H9 (cell line): Measurements from ENCODE around the gene RPL14. TPM values are rescaled to one million over a fixed set of nuclear protein-coding genes. Genes with fewer than 3 reads are reported as not detected.

ENCODE experiments used
- DNase-seq: peaks from one replicate; pipeline ENCODE4 v3.0.0-alpha.2; 2017
- H2AFZ ChIP-seq: one replicate; pipeline ENCODE4 v1.6.1; 2013; ENCODE audit warnings: mild to moderate bottlenecking, low read length, control low read depth, moderate library complexity
- H2AK5ac ChIP-seq: 2 replicates; pipeline ENCODE4 v1.6.1; 2013; ENCODE audit warnings: low read length, control low read depth, mixed read lengths; ENCODE audit not compliant: insufficient read length
- H2BK120ac ChIP-seq: one replicate; pipeline ENCODE4 v1.6.1; 2013; ENCODE audit warnings: low read depth, mild to moderate bottlenecking, low read length, control low read depth, inconsistent platforms; ENCODE audit not compliant: poor library complexity, severe bottlenecking
- H2BK12ac ChIP-seq: 2 replicates; pipeline ENCODE4 v1.6.1; 2013; ENCODE audit warnings: low read length, control low read depth, mixed read lengths, low read depth; ENCODE audit not compliant: insufficient read length
- H2BK15ac ChIP-seq: 2 replicates; pipeline ENCODE4 v1.6.1; 2013; ENCODE audit warnings: low read depth, low read length, control low read depth
- H2BK20ac ChIP-seq: one replicate; pipeline ENCODE4 v1.6.1; 2013; ENCODE audit warnings: low read depth, mild to moderate bottlenecking, low read length, control low read depth, inconsistent platforms; ENCODE audit not compliant: poor library complexity, severe bottlenecking
- H2BK5ac ChIP-seq: 2 replicates; pipeline ENCODE4 v1.6.1; 2013; ENCODE audit warnings: low read length, control low read depth, mixed read lengths; ENCODE audit not compliant: insufficient read length
- H3K14ac ChIP-seq: 2 replicates; pipeline ENCODE4 v1.6.1; 2013; ENCODE audit warnings: low read length, control low read depth; ENCODE audit not compliant: insufficient read depth
- H3K18ac ChIP-seq: 2 replicates; pipeline ENCODE4 v1.6.1; 2013; ENCODE audit warnings: low read depth, mild to moderate bottlenecking, mixed read lengths, low read length, control low read depth; ENCODE audit not compliant: insufficient read length
- H3K23ac ChIP-seq: 2 replicates; pipeline ENCODE4 v1.6.1; 2013; ENCODE audit warnings: low read length, control low read depth, mixed read lengths, low read depth; ENCODE audit not compliant: insufficient read length
- H3K23me2 ChIP-seq: 2 replicates; pipeline ENCODE4 v1.6.1; 2013; ENCODE audit warnings: low read depth, mild to moderate bottlenecking, mixed read lengths, low read length, control low read depth; ENCODE audit not compliant: insufficient read length, poor library complexity, severe bottlenecking
- H3K27ac ChIP-seq: 2 replicates; pipeline ENCODE4 v1.5.1; 2013; ENCODE audit warnings: low read length, control low read depth, mixed read lengths, low read depth; ENCODE audit not compliant: insufficient read length
- H3K27me3 ChIP-seq: 2 replicates; pipeline ENCODE4 v1.6.1; 2013; ENCODE audit warnings: low read length, control low read depth, inconsistent platforms; ENCODE audit not compliant: insufficient read depth
- H3K4ac ChIP-seq: 2 replicates; pipeline ENCODE4 v1.6.1; 2013; ENCODE audit warnings: low read depth, mild to moderate bottlenecking, control low read depth, inconsistent platforms, low read length, moderate library complexity
- H3K4me1 ChIP-seq: 2 replicates; pipeline ENCODE4 v1.6.1; 2013; ENCODE audit warnings: low read length, control low read depth, inconsistent platforms; ENCODE audit not compliant: insufficient read depth
- H3K4me2 ChIP-seq: 2 replicates; pipeline ENCODE4 v1.6.1; 2013; ENCODE audit warnings: low read length, control low read depth, mixed read lengths; ENCODE audit not compliant: insufficient read length, insufficient read depth
- H3K56ac ChIP-seq: 2 replicates; pipeline ENCODE4 v1.6.1; 2013; ENCODE audit warnings: low read depth, mild to moderate bottlenecking, mixed read lengths, low read length, control low read depth; ENCODE audit not compliant: insufficient read length
- H3K79me1 ChIP-seq: 2 replicates; pipeline ENCODE4 v1.6.1; 2013; ENCODE audit warnings: low read depth, mild to moderate bottlenecking, moderate library complexity, low read length, control low read depth, inconsistent platforms; ENCODE audit not compliant: insufficient read depth, poor library complexity, severe bottlenecking
- H3K79me2 ChIP-seq: 2 replicates; pipeline ENCODE4 v1.6.1; 2013; ENCODE audit warnings: low read length, control low read depth, inconsistent platforms; ENCODE audit not compliant: insufficient read depth
- H3K9ac ChIP-seq: 2 replicates; pipeline ENCODE4 v1.6.1; 2013; ENCODE audit warnings: low read length, control low read depth, mixed read lengths; ENCODE audit not compliant: insufficient read length; ENCODE audit errors: extremely low read depth
- H3K9me3 ChIP-seq: one replicate; pipeline ENCODE4 v1.6.1; 2013; ENCODE audit warnings: low read depth, low read length, inconsistent platforms; ENCODE audit not compliant: control insufficient read depth
- H3T11ph ChIP-seq: one replicate; pipeline ENCODE4 v1.6.1; 2013; ENCODE audit warnings: mild to moderate bottlenecking, low read length, control low read depth, inconsistent platforms
- H4K20me1 ChIP-seq: one replicate; pipeline ENCODE4 v1.6.1; 2013; ENCODE audit not compliant: control insufficient read depth, insufficient read length, insufficient read depth
- H4K5ac ChIP-seq: 2 replicates; pipeline ENCODE4 v1.6.1; 2013; ENCODE audit warnings: low read depth, mild to moderate bottlenecking, mixed read lengths, low read length, control low read depth; ENCODE audit not compliant: insufficient read length
- H4K8ac ChIP-seq: replicated peaks from 2 replicates; pipeline ENCODE4 v1.6.1; 2013; ENCODE audit warnings: low read length, control low read depth, mixed read lengths, low read depth; ENCODE audit not compliant: insufficient read length
- H4K91ac ChIP-seq: 2 replicates; pipeline ENCODE4 v1.6.1; 2013; ENCODE audit warnings: low read depth, mild to moderate bottlenecking, moderate library complexity, mixed read lengths, low read length, control low read depth; ENCODE audit not compliant: insufficient read length
- H3K27ac Mint-ChIP-seq, 3 experiments: 2 replicates in 2 of 3; 3 replicates in 1 of 3; pipeline ENCODE4 v1.8.0; 2020 to 2021; ENCODE audit warnings: mixed read lengths in 3 of 3, mild to moderate bottlenecking in 1 of 3, moderate library complexity in 1 of 3
- H3K27me3 Mint-ChIP-seq: 2 replicates; pipeline ENCODE4 v1.8.0; 2021; ENCODE audit warnings: low read depth, mild to moderate bottlenecking, moderate library complexity, mixed read lengths
- H3K36me3 Mint-ChIP-seq, 3 experiments: 2 replicates in 2 of 3; 3 replicates in 1 of 3; pipeline ENCODE4 v1.8.0; 2020 to 2021; ENCODE audit warnings: low read depth in 3 of 3, mixed read lengths in 3 of 3; ENCODE audit not compliant: insufficient read depth in 1 of 3
- H3K4me1 Mint-ChIP-seq, 2 experiments: 2 replicates each; pipeline ENCODE4 v1.8.0; 2020; ENCODE audit warnings: mixed read lengths in 2 of 2
- H3K4me3 Mint-ChIP-seq, 2 experiments: 2 replicates in 1 of 2; 3 replicates in 1 of 2; pipeline ENCODE4 v1.8.0; 2020 to 2021; ENCODE audit warnings: mild to moderate bottlenecking in 2 of 2, mixed read lengths in 2 of 2, moderate library complexity in 1 of 2
- H3K9me3 Mint-ChIP-seq, 2 experiments: 2 replicates in 1 of 2; 3 replicates in 1 of 2; pipeline ENCODE4 v1.8.0; 2020; ENCODE audit warnings: mild to moderate bottlenecking in 2 of 2, mixed read lengths in 2 of 2, moderate library complexity in 1 of 2
- WGBS: extraction: QIAGEN DNeasy Blood & Tissue Kit; methylation state at CpG from one replicate; pipeline ENCODE4 v1.1.7; 2013; ENCODE audit warnings: missing lambda C conversion rate, low lambda C conversion rate, mixed read lengths; ENCODE audit not compliant: insufficient read length; ENCODE audit errors: extremely low coverage; 5-methylcytosine and 5-hydroxymethylcytosine counted together
- total RNA-seq: library from RNA; stranded (reverse); gene quantifications from 2 replicates; pipeline ENCODE4 v1.2.1, GENCODE V29; 2021
- TF ChIP-seq, protein P1 (sequence below): fragments of 200-600 bp; sonication (generic); conservative IDR thresholded peaks from 3 replicates; pipeline ENCODE4 v1.8.0; 2021; ENCODE audit warnings: antibody characterized with exemption, mild to moderate bottlenecking

Gene RPL14
- total RNA-seq, 1 experiment from 2014 or later: 2,490 TPM

GRCh38 chr3:40414270-40414669 is 42.9 kb upstream of the RPL14 start:
- Histone ChIP-seq H4K5ac (no peak overlapping the region), H4K8ac (no peak overlapping the region), H3K9me3 (no peaks in the 10 kb centered on the region), H2AK5ac (no peak overlapping the region), H3K27me3 (no peaks in the 10 kb centered on the region), H3K23ac (no peak overlapping the region), H2BK12ac (no peak overlapping the region), H4K91ac (no peak overlapping the region), H2BK15ac (no peak overlapping the region), H3K79me2 (no peaks in the 10 kb centered on the region), H2BK5ac (no peak overlapping the region), H2AFZ (no peak overlapping the region), H3K27ac (no peak overlapping the region), H3K79me1 (no peaks in the 10 kb centered on the region), H3K18ac (no peak overlapping the region), H3K4me1 (no peaks in the 10 kb centered on the region), H3K4me2 (no peak overlapping the region), H3K56ac (no peak overlapping the region), H3K14ac (no peak overlapping the region), H3T11ph (no peak overlapping the region), H3K4ac (no peak overlapping the region), H4K20me1 (no peaks in the 10 kb centered on the region), H2BK120ac (no peak overlapping the region), H2BK20ac (no peak overlapping the region), H3K23me2 (no peaks in the 10 kb centered on the region), H3K9ac (no peak overlapping the region)
- peaks cover 10% of the 10 kb centered on the region for H3K27me3 Mint-ChIP-seq
- H3K4me3 Mint-ChIP-seq: no peak overlapping the region
- H3K4me1 Mint-ChIP-seq: peaks cover 3 to 6% of the 10 kb centered on the region in 2 experiments; a peak in 3 of 4 replicates
- no peak overlapping the region for H3K27ac Mint-ChIP-seq
- no peaks in the 10 kb centered on the region for H3K36me3 Mint-ChIP-seq
- TF ChIP-seq, protein P1, sequence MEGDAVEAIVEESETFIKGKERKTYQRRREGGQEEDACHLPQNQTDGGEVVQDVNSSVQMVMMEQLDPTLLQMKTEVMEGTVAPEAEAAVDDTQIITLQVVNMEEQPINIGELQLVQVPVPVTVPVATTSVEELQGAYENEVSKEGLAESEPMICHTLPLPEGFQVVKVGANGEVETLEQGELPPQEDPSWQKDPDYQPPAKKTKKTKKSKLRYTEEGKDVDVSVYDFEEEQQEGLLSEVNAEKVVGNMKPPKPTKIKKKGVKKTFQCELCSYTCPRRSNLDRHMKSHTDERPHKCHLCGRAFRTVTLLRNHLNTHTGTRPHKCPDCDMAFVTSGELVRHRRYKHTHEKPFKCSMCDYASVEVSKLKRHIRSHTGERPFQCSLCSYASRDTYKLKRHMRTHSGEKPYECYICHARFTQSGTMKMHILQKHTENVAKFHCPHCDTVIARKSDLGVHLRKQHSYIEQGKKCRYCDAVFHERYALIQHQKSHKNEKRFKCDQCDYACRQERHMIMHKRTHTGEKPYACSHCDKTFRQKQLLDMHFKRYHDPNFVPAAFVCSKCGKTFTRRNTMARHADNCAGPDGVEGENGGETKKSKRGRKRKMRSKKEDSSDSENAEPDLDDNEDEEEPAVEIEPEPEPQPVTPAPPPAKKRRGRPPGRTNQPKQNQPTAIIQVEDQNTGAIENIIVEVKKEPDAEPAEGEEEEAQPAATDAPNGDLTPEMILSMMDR: no peak
- no CpG with 5 or more reads among the region's 1 CpG for WGBS
- H3K9me3 Mint-ChIP-seq: no peaks in the 10 kb centered on the region
- DNase-seq: no peak
